Keratinocyte (primary cell): Measurements from ENCODE around the gene MIA2. TPM values are rescaled to one million over a fixed set of nuclear protein-coding genes. Genes with fewer than 3 reads are reported as not detected.

Experiments
- DNase-seq: peaks from one replicate; pipeline ENCODE4 v3.0.0-alpha.2; 2011; ENCODE audit warnings: low read depth, missing footprints, low spot score
- FAIRE-seq: peaks from 2 replicates; lab custom pipeline; 2011; peaks lifted over from hg19 to GRCh38; lab: Jason Lieb, UNC
- H2AFZ ChIP-seq: 2 replicates; pipeline ENCODE4 v1.6.0; 2012; ENCODE audit warnings: low read length, control low read depth, inconsistent platforms; ENCODE audit not compliant: control insufficient read depth
- H3K27ac ChIP-seq: 2 replicates; pipeline ENCODE4 v1.5.1; 2011; ENCODE audit warnings: low read length; ENCODE audit not compliant: control insufficient read depth, insufficient read depth
- H3K27me3 ChIP-seq: 3 replicates; pipeline ENCODE4 v1.6.0; 2011; ENCODE audit warnings: low read length; ENCODE audit not compliant: control insufficient read depth, insufficient read depth; ENCODE audit errors: extremely low read depth
- H3K36me3 ChIP-seq, 2 experiments: 2 replicates in 1 of 2; 3 replicates in 1 of 2; pipeline ENCODE4 v1.5.1; 2011; ENCODE audit warnings: low read length in 2 of 2, mild to moderate bottlenecking in 1 of 2; ENCODE audit not compliant: control insufficient read depth in 2 of 2, insufficient read depth in 2 of 2; ENCODE audit errors: extremely low read depth in 1 of 2
- H3K4me1 ChIP-seq: 3 replicates; pipeline ENCODE4 v1.5.1; 2011; ENCODE audit warnings: low read length; ENCODE audit not compliant: control insufficient read depth, insufficient read depth; ENCODE audit errors: extremely low read depth
- H3K4me2 ChIP-seq: 3 replicates; pipeline ENCODE4 v1.6.0; 2011; ENCODE audit warnings: low read depth, low read length; ENCODE audit not compliant: control insufficient read depth, insufficient read depth; ENCODE audit errors: extremely low read depth
- H3K4me3 ChIP-seq, 3 experiments: fragments of 200-600 bp in 1 of 3; sonication (generic) in 1 of 3; 2 replicates in 2 of 3; 3 replicates in 1 of 3; pipeline ENCODE4 v1.5.1; 2011 to 2016; ENCODE audit warnings: low read length in 3 of 3, mild to moderate bottlenecking in 3 of 3, control low read depth in 2 of 3, inconsistent platforms in 1 of 3, low read depth in 1 of 3, mixed read lengths in 1 of 3, mixed run types in 1 of 3, moderate library complexity in 1 of 3; ENCODE audit not compliant: control insufficient read depth in 2 of 3, insufficient read depth in 2 of 3; ENCODE audit errors: extremely low read depth in 1 of 3
- H3K79me2 ChIP-seq: 2 replicates; pipeline ENCODE4 v1.6.0; 2012; ENCODE audit warnings: low read length; ENCODE audit not compliant: control insufficient read depth, insufficient read depth
- H3K9ac ChIP-seq: 3 replicates; pipeline ENCODE4 v1.6.0; 2011; ENCODE audit warnings: low read length; ENCODE audit not compliant: control insufficient read depth, insufficient read depth; ENCODE audit errors: extremely low read depth
- H3K9me1 ChIP-seq: 3 replicates; pipeline ENCODE4 v1.6.0; 2011; ENCODE audit warnings: low read length; ENCODE audit not compliant: control insufficient read depth, insufficient read depth; ENCODE audit errors: extremely low read depth
- H3K9me3 ChIP-seq: 2 replicates; pipeline ENCODE4 v1.5.1; 2012; ENCODE audit warnings: low read depth, low read length; ENCODE audit not compliant: control insufficient read depth
- H4K20me1 ChIP-seq: 3 replicates; pipeline ENCODE4 v1.6.0; 2011; ENCODE audit warnings: low read length; ENCODE audit not compliant: control insufficient read depth, insufficient read depth; ENCODE audit errors: extremely low read depth
- CTCF ChIP-seq, 3 experiments: IDR thresholded peaks in 1 of 3; conservative IDR thresholded peaks in 1 of 3; optimal IDR thresholded peaks in 1 of 3; 2 replicates in 2 of 3; 3 replicates in 1 of 3; pipeline versions ENCODE3 to v1.5.1; 2011; ENCODE audit warnings: low read length in 3 of 3, mild to moderate bottlenecking in 3 of 3, moderate library complexity in 2 of 3, control low read depth in 1 of 3, inconsistent platforms in 1 of 3; ENCODE audit not compliant: insufficient read depth in 2 of 3; ENCODE audit errors: extremely low read depth in 1 of 3
- EZH2 ChIP-seq: IDR thresholded peaks from one replicate; pipeline ENCODE4 v1.6.1; 2012; ENCODE audit warnings: inconsistent platforms, mild to moderate bottlenecking, low read length, moderate library complexity
- dilution Hi-C: fragments of 300-500 bp; cut with MboI; formaldehyde crosslinking; loops from one replicate; pipeline ENCODE4 v1.7.0; 2020; ENCODE audit warnings: low sequenced_read_pairs; ENCODE audit not compliant: extremely low pct_ligation_motif_present
- polyA plus RNA-seq, 5 experiments: library from polyadenylated mRNA; depleted of rRNA in 3 of 5; stranded (reverse) in 3 of 5; stranded (forward) in 1 of 5; unstranded in 1 of 5; fragments of >200 nt; gene quantifications; 1 replicate in 1 of 5; 2 replicates in 3 of 5; 3 replicates in 1 of 5; pipeline versions ENCODE4 v1.2.1 to v1.2.3, GENCODE V29; 2011 to 2012; ENCODE audit warnings: missing spikeins in 2 of 5, low read depth in 1 of 5, low replicate concordance in 1 of 5

Gene MIA2
- polyA plus RNA-seq, 1 donor (not counting 4 experiments of a cell fraction or from before 2014, with no cell fraction given): 21.9 TPM

- Histone ChIP-seq H3K4me2 (no peak overlapping the region), H3K27me3 (no peaks in the 10 kb centered on the region), H3K9me1 (no peaks in the 10 kb centered on the region), H3K9ac (no peak overlapping the region), H3K79me2 (no peaks in the 10 kb centered on the region), H4K20me1 (no peaks in the 10 kb centered on the region), H3K9me3 (no peaks in the 10 kb centered on the region), H3K4me3 (no peak overlapping the region), H2AFZ (no peak overlapping the region), H3K4me1 (no peaks in the 10 kb centered on the region), H3K36me3 (peaks cover 2 to 3% of the 10 kb centered on the region in 2 experiments), H3K27ac (no peak overlapping the region)
- TF ChIP-seq CTCF (optimal IDR thresholded peaks at IDR 0.05 in 1 of 3, IDR thresholded peaks at IDR 0.05 in 1 of 3, conservative IDR thresholded peaks at IDR 0.05 in 1 of 3; ENCODE audit: extremely low read depth in 1 of 3, insufficient read depth in 2 of 3, low read length in 3 of 3): no peak
- TF ChIP-seq EZH2: no peak
- dilution Hi-C loops: no loop called here
- DNase-seq (no peak), FAIRE-seq (no peak)
Measured at GRCh38 chr14:39322807-39323206, 89.1 kb downstream of the MIA2 start.

- Histone ChIP-seq H3K4me3 (no peak overlapping the region), H3K9ac (no peak overlapping the region), H3K4me2 (no peak overlapping the region), H3K4me1 (no peaks in the 10 kb centered on the region), H4K20me1 (no peaks in the 10 kb centered on the region), H3K9me3 (no peaks in the 10 kb centered on the region), H2AFZ (no peak overlapping the region), H3K9me1 (no peaks in the 10 kb centered on the region), H3K79me2 (no peaks in the 10 kb centered on the region), H3K36me3 (peaks cover 2 to 3% of the 10 kb centered on the region in 2 experiments), H3K27ac (no peak overlapping the region), H3K27me3 (no peaks in the 10 kb centered on the region)
- FAIRE-seq: no peak
- dilution Hi-C loops: no loop called here
- no peak for DNase-seq
- TF ChIP-seq EZH2: no peak
- TF ChIP-seq CTCF (optimal IDR thresholded peaks at IDR 0.05 in 1 of 3, IDR thresholded peaks at IDR 0.05 in 1 of 3, conservative IDR thresholded peaks at IDR 0.05 in 1 of 3; ENCODE audit: extremely low read depth in 1 of 3, insufficient read depth in 2 of 3, low read length in 3 of 3): no peak
Measured at GRCh38 chr14:39324097-39324496, 90.4 kb downstream of the MIA2 start.
